Activated CD4-positive, alpha-beta T cell treated with anti-CD3 and anti-CD28 coated beads for 4 hours (primary cell): ENCODE data around the gene ZNF467.

Experiments used
- DNase-seq, 2 donors: peaks; one replicate each; pipeline ENCODE4 v3.0.0-alpha.2; 2020

Gene ZNF467

DNA sequence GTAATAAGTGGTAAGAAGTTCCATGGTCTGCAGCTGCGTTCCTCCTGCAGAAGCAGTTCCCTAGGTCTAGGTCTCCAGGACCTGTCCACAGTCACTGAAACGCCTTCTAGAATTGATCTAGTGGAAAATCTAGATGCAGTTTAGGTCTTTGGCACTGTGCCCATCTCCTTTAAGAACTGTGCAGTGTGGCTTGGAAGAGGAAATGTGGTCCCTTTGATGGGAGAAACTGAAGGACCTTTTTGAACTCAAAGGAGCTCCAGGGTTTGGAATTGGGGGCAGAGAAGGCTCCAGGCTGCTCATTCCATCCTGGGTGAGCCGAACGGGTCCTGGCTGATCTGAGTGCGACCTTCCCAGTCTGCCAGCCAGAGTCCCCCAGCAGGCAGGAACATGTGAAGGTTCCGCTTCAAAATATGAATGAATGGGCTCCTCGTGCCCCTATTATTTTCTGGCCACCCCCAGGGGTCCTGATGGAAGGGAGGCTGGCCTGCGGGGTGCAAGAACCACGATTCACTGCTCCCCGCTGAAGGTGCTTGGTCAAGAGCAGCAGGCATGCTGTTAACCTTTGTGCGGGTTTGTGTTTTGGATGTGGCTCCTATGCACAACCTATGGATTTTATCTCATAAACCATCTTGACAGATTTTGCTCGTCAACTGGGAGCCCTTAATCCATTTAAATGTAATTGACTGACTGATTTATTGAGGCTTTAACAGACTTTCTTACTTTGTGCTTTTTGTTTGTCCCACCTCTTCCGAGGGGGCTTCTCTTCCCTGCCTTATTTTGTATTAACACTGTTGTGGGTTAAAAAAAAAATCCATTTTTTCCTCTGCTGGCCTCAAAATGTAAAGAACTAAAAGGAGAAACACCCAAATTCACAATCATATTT lies 36.7 kb downstream of the ZNF467 start:
- no peak for DNase-seq

DNA sequence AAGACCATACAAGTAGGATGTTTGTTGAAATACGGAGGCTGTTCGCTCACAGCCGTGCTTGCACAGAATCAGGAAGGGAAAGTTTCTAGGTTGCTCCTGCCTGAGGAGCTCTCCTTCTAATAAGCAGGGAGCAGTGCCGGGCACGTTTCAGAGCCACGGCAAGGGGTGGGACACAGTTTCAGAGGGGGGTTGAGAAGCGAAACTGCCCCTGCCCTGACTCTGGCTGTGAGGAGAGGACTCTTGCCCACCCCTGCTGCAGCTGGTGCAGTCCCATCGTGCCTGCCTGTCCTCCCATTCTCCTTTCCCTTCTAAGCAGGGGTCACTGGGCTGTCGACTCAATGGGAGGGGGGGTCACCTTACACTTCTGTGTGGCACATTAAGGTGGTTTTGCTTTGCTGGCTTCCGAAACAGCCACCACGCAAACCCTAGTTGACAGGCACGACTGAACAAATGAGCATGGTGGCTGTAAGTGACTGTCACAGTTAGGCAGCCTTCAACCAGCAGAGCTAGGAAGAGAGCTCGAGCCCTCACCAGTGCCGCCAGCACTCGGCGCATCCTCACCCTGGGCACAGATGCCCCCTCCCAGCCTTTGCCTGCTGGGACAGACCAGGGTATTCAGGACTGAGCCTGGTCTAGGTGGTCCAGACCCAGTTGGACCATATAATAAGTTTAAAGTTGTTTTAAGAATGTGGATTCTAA lies 37.5 kb downstream of the ZNF467 start:
- DNase-seq, result no peak

DNA sequence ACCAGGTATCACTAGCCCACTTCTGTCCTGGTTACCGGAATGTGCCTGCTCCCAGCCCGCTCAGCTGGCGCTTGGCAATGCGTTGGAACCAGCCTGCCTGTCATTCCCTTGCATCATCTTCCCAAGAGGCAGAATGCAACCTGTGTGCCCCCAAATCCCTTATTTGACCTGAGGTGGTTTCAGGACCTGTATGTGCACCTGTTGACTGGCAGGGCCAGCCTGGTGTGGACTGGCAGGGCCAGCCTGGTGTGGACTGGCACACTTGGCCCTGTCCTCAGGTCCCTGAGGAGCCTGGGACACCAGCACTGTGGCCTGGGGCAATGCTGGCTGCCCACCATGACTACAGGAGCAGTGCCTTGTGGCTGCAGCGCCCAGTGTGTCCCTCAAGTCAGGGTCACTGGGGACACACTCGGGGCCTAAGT lies 38.2 kb downstream of the ZNF467 start:
- DNase-seq, result no peak

DNA sequence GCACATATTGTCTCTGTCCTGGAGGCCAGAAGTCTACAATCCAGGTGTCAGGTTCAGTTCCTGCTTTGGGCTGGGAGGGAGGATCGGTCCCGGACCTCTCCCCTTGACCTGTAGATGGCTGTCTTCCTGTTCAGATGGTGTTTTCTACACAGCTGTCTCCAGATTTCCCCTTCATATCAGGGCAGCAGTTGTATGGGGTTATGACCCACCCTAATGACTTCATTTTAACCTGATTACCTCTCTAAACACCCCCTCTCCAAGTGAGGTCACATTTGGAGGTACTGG lies 38.7 kb downstream of the ZNF467 start:
- no peak for DNase-seq

DNA sequence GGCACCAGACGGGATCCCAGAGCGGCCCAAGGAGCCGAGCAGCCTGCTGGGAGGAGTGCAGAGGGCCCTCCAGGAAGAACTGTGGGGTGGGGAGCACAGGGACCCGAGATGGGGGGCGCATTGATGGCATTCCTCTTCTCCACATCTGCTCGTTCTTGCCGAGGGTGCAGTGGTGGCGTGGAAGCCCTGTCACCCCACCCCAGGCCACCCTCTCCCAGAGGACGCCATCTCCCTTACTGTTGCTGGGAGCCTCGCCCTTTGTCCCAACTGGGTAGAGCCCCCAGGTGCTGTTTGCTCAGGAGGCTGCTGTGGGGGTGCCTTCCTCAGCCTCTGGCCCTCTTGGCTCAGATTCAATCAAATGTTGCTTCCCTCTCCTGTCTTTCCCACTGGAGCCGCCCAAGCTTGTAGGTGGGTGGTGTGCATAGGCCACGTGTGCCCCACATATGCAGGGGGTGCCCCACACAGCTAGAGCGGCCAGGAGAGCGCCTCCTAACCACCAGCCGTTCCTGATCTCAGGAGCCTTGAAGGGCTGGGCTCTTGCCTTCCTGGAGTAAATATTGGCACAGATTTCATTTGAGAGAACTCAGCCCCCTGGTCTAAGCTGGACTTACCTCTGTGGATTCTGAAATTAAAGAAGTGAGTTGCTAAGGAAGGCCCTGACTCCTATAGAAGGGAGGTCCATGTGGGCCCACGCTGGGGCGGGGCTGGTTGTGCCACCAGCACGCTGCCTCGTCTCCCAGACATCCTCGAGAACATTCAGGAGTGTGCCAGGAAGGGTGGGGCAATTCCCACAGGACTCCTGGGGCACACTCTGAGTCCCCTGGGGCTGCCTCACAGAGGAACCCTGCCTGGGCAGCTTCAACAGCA lies 39.2 kb downstream of the ZNF467 start:
- no peak for DNase-seq

DNA sequence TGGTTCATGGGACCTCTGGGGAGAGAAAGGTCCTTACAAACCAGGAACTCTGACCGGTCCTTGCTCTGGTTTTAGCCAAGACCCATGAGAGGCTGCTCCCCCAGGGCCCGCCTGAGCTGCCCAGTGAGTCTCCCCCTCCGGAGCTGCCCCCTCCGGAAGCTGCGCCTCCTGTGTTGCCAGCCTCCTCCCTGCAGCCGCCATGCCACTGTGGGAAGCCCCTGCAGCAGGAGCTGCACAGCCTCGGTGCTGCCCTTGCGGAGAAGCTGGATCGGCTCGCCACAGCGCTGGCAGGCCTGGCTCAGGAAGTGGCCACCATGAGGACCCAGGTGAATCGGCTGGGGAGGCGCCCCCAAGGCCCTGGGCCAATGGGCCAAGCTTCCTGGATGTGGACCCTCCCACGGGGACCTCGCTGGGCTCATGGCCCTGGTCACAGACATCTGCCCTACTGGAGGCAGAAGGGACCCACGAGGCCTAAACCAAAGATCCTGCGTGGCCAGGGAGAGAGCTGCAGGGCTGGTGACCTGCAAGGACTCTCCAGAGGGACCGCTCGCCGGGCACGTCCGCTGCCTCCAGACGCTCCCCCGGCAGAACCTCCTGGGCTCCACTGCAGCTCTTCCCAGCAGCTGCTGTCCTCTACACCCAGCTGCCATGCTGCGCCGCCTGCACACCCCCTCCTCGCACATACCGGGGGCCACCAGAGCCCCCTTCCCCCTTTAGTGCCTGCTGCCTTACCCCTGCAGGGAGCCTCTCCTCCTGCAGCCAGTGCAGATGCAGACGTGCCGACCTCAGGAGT lies 40.1 kb downstream of the ZNF467 start:
- DNase-seq, result no peak

DNA sequence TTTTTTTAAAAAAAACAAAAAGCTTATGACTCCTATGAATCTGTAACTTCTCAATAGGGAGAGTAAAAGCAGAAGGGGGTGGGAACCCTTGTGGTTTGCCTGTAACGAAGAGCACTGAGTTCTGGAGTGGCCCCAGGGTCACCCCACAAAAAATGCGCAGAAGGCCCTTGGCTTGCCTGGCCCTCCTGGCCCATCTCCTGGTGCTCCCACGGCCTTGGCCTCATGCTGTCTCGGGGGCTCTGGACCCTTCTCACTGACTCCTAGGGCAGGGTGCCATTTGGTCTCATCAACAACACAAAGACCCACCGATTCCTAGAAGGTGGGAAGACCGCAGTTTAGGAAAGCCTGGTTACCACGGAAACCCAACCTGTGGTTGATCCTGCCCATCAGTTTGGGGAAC lies 40.8 kb downstream of the ZNF467 start:
- no peak for DNase-seq

DNA sequence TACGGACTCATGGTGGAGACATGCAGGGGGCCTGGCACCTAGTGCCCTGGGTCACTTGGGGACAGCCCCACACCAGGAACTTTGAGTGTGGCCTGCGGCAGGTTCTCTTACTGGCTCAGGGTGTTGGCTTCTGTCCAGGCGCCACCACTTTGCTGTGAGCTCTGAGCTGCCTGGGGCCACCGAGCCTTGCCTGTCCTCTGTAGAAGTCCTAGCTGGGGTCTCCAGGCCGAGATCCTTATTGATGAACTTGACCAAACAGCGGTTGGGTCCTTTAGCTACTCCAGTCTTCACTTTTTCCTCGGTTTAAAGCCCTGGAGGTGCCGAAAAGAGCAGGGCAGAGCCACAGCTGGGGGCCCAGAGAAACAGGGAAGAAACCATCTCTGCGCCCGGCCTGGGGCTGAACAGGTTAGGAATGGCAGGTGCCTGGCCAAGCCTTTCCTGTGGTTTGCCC lies 41.3 kb downstream of the ZNF467 start:
- no peak for DNase-seq

DNA sequence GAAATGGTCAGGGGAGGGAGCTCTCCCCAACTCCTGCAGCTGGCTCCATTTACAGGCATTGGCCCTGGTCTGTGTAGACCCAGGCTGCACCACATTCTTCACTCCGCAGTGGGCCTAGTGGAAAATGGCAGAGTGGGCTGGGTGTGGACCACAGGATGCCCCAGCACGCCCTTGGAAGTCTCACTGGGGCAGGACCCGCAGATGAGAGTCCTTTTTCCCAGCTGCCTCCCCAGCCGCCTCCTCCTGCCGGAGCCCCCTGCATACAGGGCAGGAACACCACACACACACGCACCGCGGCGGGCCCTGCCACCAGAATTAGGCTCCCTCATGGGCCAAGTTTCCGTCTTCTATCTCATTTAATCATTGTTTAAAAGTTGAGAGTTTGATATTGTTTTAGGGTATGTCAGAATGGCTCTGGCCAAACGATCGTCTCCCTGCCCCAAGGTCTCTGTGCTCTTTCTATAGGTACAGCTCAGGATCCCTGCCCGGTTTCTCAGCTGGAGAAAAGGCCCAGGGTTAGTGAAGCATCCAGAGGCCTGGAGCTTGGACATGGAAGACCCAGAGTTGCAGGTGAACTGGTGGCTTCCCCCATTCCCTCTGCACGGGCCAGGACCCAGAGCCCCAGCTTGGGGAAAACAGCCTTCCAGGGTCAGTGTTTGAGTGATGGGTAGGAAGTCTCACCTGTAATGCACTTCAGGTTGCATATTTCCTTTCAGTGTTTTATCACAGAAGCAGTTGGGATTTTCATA lies 42.0 kb downstream of the ZNF467 start:
- no peak for DNase-seq

DNA sequence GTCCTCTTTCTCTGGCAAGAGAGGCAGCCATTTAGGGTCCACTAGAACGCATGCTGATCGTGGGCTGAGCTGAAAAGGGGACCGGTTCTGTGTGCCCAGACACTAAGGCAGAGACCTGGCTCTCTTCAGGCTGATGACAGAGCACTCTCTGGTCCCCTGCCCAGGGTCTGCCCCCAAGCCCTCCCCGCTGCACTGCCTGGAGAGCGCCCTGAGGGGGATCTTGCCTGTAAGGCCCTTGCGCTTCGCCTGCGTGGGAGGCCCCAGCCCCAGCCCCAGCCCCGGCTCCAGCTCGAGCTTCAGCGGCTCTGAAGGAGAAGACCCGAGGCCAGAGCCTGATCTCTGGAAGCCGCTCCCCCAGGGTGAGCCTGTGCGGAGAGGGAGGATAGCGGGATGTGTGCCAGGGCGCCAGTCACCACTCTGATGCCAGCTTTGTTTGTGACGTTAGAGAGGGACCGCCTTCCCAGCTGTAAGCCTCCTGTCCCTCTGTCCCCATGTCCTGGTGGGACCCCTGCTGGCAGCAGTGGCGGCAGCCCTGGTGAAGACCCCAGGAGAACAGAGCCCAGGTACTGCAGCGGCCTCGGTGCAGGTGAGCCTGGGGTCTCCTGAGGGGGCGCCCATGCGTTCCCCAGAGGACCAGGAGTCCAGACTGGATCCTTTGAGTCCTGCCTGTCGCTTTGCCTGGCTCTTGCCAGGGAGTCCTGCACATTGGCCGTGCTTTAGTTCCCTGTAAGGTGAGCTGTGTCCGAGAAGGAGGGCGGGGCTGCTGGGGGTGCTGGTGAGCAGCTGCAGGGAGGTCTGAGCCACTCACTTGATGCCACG lies 43.2 kb downstream of the ZNF467 start:
- no peak for DNase-seq

DNA sequence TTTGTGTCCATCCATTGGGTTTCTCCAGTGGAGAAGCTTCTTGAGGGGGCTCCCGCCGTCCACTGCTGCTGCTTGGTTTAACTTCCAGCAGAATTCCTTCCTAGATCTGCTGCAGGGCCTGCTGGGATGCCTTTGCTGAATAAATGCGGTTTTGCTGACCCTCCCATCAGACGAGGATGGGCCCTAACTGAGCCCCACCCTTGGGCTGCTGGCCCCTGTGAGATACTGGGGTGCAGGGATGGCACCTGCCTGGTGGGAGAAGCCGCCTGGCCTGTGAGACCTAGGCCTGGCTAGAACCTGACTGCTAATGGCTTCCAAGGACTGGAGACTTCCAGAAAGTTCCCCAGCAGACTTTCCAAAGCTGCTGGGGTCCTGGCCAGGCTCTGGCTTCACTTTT lies 43.8 kb downstream of the ZNF467 start:
- DNase-seq, result no peak

DNA sequence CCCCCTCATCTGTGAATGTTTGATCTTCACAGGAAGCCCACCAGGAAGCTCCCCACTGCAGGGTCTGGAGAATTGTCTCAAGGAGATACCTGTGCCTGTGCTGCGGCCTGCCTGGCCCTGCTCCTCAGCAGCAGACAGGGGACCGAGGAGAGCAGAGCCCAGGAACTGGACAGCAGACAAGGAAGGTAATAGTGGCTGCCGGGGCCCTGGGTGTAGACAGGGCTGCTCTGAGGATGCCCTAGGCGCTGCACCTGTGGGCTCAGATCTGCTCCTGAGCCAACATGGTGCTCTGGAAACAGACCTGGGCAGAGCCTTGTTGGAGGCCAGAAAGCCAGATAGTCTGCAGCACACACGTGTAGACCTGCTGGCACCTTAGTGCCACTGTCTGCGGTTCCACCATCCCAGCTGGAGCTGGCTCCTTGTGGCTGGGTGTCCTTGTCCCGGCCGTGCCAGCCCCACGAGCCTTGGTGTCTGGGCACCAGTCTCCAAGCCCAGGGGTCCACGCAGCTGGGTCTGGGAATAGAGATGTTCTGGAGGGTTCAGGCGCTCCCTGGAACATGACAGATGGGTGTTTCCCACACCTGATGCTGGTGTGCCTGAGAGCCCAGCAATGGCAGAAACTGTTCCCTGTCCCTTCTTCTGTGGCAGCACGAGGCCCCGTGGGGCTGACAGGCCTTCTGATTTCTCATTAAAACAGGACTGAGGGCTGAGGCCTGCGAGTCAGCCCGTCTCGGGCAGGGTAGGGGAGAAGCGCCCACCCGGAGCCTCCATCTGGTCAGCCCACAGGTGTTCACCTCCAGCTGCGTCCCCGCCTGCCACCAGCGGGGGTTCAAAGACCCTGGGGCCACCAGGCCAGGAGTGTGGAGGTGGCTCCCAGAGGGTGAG lies 44.7 kb downstream of the ZNF467 start:
- DNase-seq, result no peak

DNA sequence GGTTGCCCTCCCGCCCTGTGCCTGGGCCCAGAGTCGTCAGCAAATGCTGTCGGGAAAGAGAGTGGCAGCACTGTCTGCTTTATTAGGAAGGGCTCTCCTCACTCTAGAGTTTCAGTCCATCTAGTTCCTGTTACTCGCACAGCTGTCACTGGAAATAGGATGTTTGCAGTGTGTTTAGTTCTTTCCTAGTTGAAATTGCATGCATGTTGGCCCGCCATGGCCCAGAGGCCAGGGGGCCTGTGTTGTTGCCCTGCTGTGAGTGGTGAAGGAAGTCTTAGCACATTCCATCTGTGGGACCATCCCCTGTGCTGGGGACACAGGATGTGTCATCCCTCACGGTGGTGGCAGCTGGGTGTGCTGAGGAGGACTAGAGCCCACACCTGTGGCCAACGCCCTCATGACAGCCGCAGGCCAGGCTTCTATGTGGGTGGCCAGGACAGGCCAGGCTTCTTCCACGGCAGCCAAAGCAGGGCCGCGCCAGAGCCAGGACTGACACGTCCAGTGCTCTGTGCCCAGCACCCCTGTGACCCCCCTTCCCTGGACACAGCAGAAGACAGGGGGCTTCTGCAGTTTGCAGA lies 45.4 kb downstream of the ZNF467 start:
- DNase-seq, result no peak

DNA sequence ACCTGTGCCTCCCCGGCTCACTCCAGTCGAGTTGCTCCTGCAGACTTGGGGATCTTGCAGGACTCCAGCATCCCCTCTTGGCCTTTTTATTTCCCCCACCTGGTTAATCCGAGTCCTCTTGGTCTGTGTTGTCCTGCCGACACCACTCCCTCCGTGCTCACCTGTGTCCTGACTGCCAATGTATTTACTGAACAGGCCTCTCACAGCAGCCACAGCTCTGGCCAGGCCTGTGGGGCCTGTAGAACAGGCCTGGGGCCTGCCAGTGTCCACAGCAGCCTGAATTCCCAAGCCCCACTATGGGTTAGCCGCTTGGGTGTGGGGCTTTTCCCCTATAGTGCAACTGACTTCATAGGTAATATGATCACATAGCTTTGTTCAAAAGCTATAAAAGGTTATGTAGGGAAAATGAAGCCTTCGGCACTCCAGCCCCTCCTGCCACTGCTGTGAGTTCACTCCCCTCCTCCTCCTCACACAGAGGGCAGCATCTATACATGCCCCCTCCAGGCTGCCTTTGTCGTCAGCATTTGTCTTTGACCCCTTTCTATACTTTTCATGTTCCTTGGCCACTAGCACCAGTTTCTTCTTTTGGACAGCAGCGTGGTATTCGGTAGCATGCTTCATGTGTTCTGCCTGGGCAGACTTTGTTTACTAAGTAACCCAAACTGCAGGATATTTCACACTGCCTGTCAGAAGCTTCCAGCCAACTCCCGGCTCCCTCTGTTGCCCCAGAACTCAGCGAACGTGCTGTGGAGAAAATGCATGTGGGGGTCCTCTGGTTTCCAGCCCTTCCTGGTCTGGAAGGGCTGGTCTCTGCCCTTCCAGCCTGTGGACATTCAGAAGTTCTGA lies 46.1 kb downstream of the ZNF467 start:
- DNase-seq, result no peak

DNA sequence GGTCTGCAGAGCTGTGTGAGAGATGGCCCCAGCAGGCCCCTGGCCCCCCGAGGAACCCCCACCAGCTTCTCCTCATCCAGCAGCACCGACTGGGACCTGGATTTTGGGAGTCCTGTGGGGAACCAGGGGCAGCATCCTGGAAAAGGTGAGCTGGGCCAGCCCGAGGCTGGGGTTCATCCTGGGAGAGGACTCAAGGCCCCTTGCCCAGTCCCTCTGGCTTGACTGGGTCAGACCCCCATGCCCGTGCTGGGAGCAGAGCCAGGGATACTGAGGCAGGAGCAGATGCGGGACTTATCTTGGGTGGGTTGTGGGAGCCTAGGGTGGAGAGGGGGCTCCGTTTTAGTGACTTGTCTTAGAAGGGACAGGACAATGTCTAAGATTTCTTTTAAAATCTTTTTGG lies 47.5 kb downstream of the ZNF467 start:
- DNase-seq, result no peak

DNA sequence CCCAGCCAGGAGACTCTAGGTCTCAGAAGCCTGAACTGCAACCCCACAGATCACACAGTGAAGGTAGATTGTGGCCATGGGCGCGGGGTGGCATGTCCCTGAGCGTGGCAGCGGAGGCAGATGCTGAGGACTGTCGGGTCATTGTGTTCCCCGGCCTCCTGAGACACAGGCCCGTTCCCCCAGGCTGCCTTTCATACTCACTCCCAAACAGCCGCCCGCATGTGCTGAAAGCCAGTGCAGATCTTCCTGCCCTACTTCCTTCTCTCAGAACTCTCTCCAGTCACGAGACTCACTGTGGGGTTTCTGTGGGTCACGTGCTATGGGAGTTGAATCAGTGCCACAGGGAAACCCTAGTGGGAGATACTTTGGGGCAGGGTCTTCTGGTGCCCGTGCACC lies 48.0 kb downstream of the ZNF467 start:
- no peak for DNase-seq

DNA sequence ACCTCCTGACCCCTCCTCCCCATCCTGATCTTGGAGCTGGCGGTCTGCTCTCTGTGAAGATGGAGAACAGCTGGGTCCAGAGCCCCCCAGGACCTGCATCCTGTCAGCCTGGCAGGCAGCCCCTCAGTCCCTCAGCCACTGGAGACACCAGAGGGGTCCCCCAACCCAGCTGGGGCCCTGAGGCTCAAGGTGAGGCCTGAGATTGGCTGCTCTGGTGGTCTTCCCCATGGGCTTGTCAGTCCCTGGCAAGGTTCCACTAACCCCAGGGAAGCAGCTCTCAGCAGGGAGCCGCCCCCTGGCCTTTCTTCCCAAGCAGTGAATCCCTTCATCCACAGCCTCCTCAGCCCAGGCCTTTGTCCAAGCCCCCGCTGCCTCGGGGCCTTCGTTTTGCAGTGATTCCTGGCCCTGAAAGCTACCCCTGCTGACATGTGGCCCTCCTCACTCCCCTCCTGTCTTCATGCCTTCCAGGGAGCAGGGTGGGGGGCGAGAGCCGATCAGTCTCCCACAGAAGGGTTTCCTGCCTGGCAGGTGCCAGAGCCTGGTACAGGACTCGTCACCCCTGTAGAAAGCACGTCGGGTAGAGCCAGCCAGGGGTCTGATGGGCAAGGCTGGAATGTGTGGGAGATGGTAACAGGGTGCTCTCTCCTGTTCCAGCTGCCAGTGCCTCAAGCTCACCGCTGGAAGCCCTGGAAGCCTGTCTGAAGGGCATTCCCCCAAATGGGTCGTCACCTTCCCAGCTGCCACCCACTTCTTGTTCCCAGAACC lies 48.5 kb downstream of the ZNF467 start:
- DNase-seq, result no peak
